A549 (cell line): ENCODE results near the gene CHMP6. TPM values are rescaled to one million over a fixed set of nuclear protein-coding genes. Genes with fewer than 3 reads are reported as not detected.

Experiments used
- ATAC-seq, 2 experiments: fragments of 200-7000 bp in 1 of 2; fragments of >200 bp in 1 of 2; cut with Nextera tagmentation in 1 of 2; cut with Tn5 transposase in 1 of 2; 3 replicates each; pipeline versions ENCODE4 v1.8.0 to v1.9.1; 2018 to 2020; ENCODE audit warnings: mild to moderate bottlenecking in 1 of 2, moderate library complexity in 1 of 2
- CTCF ChIA-PET: fragments of 300-600 bp; sonication (Branson Sonifier 250); formaldehyde crosslinking; extraction: SDS; loops from one replicate; lab custom pipeline; 2021; ENCODE audit warnings: antibody characterized with exemption, inconsistent platforms; lab: Yijun Ruan, JAX
- POLR2A ChIA-PET: fragments of 350-600 bp; formaldehyde crosslinking; extraction: SDS; loops from one replicate; lab custom pipeline; 2021; ENCODE audit warnings: antibody characterized with exemption, inconsistent platforms; lab: Yijun Ruan, JAX
- DNase-seq, 2 experiments: peaks; one replicate each; pipeline versions ENCODE4 v3.0.0 to v3.0.0-alpha.2; 2011 to 2016; ENCODE audit warnings: low read depth in 1 of 2, low spot score in 1 of 2
- FAIRE-seq: peaks from 2 replicates; lab custom pipeline; 2011; peaks lifted over from hg19 to GRCh38; lab: Jason Lieb, UNC
- H3K27ac ChIP-seq, 2 experiments: fragments of >200 bp; sonication (Bioruptor Twin); formaldehyde crosslinking; 3 replicates each; pipeline ENCODE4 v1.5.1; 2016 to 2017
- H3K4me1 ChIP-seq: fragments of >200 bp; sonication (Bioruptor Twin); formaldehyde crosslinking; 3 replicates; pipeline ENCODE4 v1.6.1; 2016
- H3K4me2 ChIP-seq: fragments of >200 bp; sonication (Bioruptor Twin); formaldehyde crosslinking; 3 replicates; pipeline ENCODE4 v1.6.1; 2016
- H3K4me3 ChIP-seq: fragments of >200 bp; sonication (Bioruptor Twin); formaldehyde crosslinking; 3 replicates; pipeline ENCODE4 v1.5.1; 2016
- H3K9me3 ChIP-seq: fragments of >200 bp; sonication (Bioruptor Twin); formaldehyde crosslinking; 3 replicates; pipeline ENCODE4 v1.6.1; 2016
- CBX2 ChIP-seq: fragments of 200-600 bp; sonication (generic); IDR thresholded peaks from 2 replicates; pipeline ENCODE4 v1.6.1; 2016; ENCODE audit warnings: low read depth, mild to moderate bottlenecking, borderline replicate concordance
- CBX8 ChIP-seq: fragments of 200-600 bp; sonication (generic); IDR thresholded peaks from 2 replicates; pipeline ENCODE4 v1.6.1; 2016
- EHF ChIP-seq: fragments of 250-450 bp; sonication (Bioruptor Pico); IDR thresholded peaks from 2 replicates; pipeline ENCODE4 v1.5.0; 2020; ENCODE audit warnings: mild to moderate bottlenecking
- EHMT2 ChIP-seq: fragments of 200-600 bp; sonication (generic); IDR thresholded peaks from 2 replicates; pipeline ENCODE4 v1.6.1; 2016; ENCODE audit warnings: antibody characterized with exemption, low read depth, mild to moderate bottlenecking, moderate library complexity
- HDAC2 ChIP-seq: fragments of 200-600 bp; sonication (generic); IDR thresholded peaks from 2 replicates; pipeline ENCODE4 v1.6.1; 2016
- HEYL ChIP-seq: fragments of 250-450 bp; sonication (Bioruptor Pico); IDR thresholded peaks from 2 replicates; pipeline ENCODE4 v1.8.0; 2021; ENCODE audit warnings: mild to moderate bottlenecking, moderate library complexity
- HOXA7 ChIP-seq: fragments of 250-450 bp; sonication (Bioruptor Pico); IDR thresholded peaks from 2 replicates; pipeline ENCODE4 v1.5.0; 2020; ENCODE audit warnings: mild to moderate bottlenecking, moderate library complexity
- HOXB13 ChIP-seq: fragments of 250-450 bp; sonication (Bioruptor Pico); IDR thresholded peaks from 2 replicates; pipeline ENCODE4 v1.5.0; 2020; ENCODE audit warnings: low read depth, mild to moderate bottlenecking, moderate library complexity
- JUNB ChIP-seq: fragments of >200 bp; sonication (Bioruptor Twin); formaldehyde crosslinking; IDR thresholded peaks from 2 replicates; pipeline ENCODE4 v1.6.1; 2016
- MYC ChIP-seq: IDR thresholded peaks from 2 replicates; pipeline ENCODE4 v1.6.1; 2012; ENCODE audit warnings: mild to moderate bottlenecking, inconsistent platforms, low read length, improper control_type of control experiment, borderline replicate concordance
- NPAS2 ChIP-seq: fragments of 250-450 bp; sonication (Bioruptor Pico); IDR thresholded peaks from 2 replicates; pipeline ENCODE4 v1.8.0; 2022; ENCODE audit warnings: mild to moderate bottlenecking, moderate library complexity, borderline replicate concordance
- PHF8 ChIP-seq: fragments of 200-600 bp; sonication (generic); IDR thresholded peaks from 2 replicates; pipeline ENCODE4 v1.6.1; 2016; ENCODE audit warnings: low read depth, mild to moderate bottlenecking, antibody characterized with exemption, moderate library complexity, borderline replicate concordance
- POLR2A ChIP-seq: IDR thresholded peaks from 2 replicates; pipeline ENCODE4 v1.6.1; 2012; ENCODE audit warnings: mild to moderate bottlenecking, low read length
- RCOR1 ChIP-seq: fragments of 150-350 bp; IDR thresholded peaks from 2 replicates; pipeline ENCODE4 v1.6.1; 2014; ENCODE audit warnings: antibody characterized with exemption, low read length, low read depth
- RFX5 ChIP-seq: fragments of 450-650 bp; IDR thresholded peaks from 2 replicates; pipeline ENCODE4 v1.7.1; 2014; ENCODE audit warnings: antibody characterized with exemption, mild to moderate bottlenecking, moderate library complexity
- SMC3 ChIP-seq: fragments of >200 bp; sonication (Bioruptor Twin); formaldehyde crosslinking; IDR thresholded peaks from 3 replicates; pipeline ENCODE4 v1.6.1; 2018; ENCODE audit warnings: inconsistent platforms
- SREBF2 ChIP-seq: fragments of 450-650 bp; IDR thresholded peaks from 2 replicates; pipeline ENCODE4 v1.6.1; 2014; ENCODE audit warnings: mild to moderate bottlenecking, moderate library complexity
- TFCP2L1 ChIP-seq: fragments of 250-450 bp; sonication (Bioruptor Pico); IDR thresholded peaks from 2 replicates; pipeline ENCODE4 v1.5.0; 2021; ENCODE audit warnings: mild to moderate bottlenecking
- ZC3H11A ChIP-seq: fragments of 450-650 bp; IDR thresholded peaks from 2 replicates; pipeline ENCODE4 v1.6.1; 2014; ENCODE audit warnings: antibody characterized with exemption, mild to moderate bottlenecking
- WGBS: methylation state at CpG from one replicate; pipeline ENCODE4 v1.1.6; 2017; ENCODE audit errors: missing lambda C conversion rate; 5-methylcytosine and 5-hydroxymethylcytosine counted together
- polyA plus RNA-seq, 4 experiments: library from polyadenylated mRNA; depleted of rRNA in 3 of 4; stranded (reverse); fragments of >200 nt; fragmentation: RNase III in 1 of 4; extraction: RNeasy Plus Mini Kit Qiagen cat#74134 plus additional on column Dnase treatment in 1 of 4; gene quantifications; 2 replicates in 3 of 4; 3 replicates in 1 of 4; pipeline ENCODE4 v1.2.3, GENCODE V29; 2011 to 2017
- TF ChIP-seq, protein P1 (sequence below): fragments of >200 bp; sonication (Bioruptor Twin); formaldehyde crosslinking; IDR thresholded peaks from 2 replicates; pipeline ENCODE4 v1.6.1; 2016
- TF ChIP-seq, protein P2 (sequence below): fragments of 200-600 bp; sonication (generic); IDR thresholded peaks from 2 replicates; pipeline ENCODE4 v1.6.1; 2016; ENCODE audit warnings: antibody characterized with exemption, mild to moderate bottlenecking, moderate library complexity

CHMP6 gene
- polyA plus RNA-seq, 2 of the 4 experiments (the other 2 are of a cell fraction): 28.9 to 30.8 TPM

DNA sequence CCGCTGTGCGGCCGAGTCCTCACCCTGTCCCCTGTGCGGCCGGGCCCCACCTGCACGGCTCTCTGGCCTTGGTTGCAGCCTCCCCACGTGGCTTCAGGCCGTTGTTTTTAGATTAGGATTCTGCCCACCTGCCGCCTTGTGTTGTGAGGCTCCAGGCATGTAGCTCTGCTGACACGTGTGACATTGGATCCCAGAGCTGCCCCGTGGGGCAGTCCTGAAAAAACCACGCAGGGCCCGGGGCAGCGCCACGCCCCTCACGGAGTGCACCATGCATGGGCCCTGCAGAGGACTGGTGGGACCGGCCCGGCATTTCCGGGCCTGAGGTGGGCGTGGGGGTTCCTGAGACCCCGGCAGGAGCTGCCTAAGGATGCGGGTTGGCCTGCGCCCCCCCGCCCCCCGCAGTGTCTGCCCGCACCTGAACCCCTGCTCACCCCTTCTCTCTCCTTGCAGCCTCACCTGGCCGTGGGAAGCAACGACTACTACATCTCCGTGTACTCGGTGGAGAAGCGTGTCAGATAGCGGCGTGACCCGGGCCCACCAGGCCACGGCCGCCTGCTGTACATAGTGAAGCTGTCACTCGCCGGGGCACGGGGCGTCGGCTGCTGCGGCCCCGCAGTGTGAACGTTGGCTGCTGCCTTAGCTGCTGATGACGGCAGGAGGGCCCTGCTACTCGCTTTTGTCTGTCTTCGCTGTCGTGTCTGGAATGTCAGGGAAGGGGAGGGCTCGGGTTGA is 27.7 kb upstream of the CHMP6 start (continued):
- TF ChIP-seq CBX2 (no peak), RFX5 (no peak)

DNA sequence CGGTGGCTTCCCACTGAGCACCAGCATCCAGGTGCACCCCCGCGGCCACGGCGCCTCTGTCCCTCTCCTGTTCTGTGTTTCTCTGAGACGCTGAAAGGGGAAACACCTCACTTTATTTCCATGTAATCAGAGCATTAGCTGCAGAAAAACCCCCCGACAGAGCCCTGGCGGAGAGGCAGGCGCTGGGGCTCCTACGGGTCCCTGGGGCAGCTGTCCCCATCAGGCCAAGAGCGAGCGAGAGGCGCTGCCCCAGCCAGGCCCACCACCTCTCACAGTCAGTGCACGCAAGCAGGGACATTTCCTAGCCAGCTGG is 27.1 kb upstream of the CHMP6 start:
- WGBS: 94% methylated on average over 14 of the region's 14 CpGs
- FAIRE-seq (no peak), DNase-seq (no peak)
- no peak overlapping the region for H3K27ac ChIP-seq
- no peak for TF ChIP-seq EHF
- no peak for TF ChIP-seq HOXA7 (CRISPR knock-in tag)
- TF ChIP-seq RCOR1: no peak
- no peak for TF ChIP-seq HOXB13 (CRISPR knock-in tag)
- TF ChIP-seq, all 56 proteins: peak for 0
- ChIA-PET POLR2A (no interaction called here), CTCF (interaction anchor here (0.6 to 1.4 kb wide), 3 partner anchors 17 to 956 kb away, joined by 3 to 8 read pairs (median 4); no protein-coding TSS in a partner anchor)
- Histone ChIP-seq H3K4me2 (no peak overlapping the region), H3K4me1 (no peaks in the 10 kb centered on the region), H3K9me3 (no peaks in the 10 kb centered on the region), H3K4me3 (no peak overlapping the region)
- no peak for ATAC-seq

DNA sequence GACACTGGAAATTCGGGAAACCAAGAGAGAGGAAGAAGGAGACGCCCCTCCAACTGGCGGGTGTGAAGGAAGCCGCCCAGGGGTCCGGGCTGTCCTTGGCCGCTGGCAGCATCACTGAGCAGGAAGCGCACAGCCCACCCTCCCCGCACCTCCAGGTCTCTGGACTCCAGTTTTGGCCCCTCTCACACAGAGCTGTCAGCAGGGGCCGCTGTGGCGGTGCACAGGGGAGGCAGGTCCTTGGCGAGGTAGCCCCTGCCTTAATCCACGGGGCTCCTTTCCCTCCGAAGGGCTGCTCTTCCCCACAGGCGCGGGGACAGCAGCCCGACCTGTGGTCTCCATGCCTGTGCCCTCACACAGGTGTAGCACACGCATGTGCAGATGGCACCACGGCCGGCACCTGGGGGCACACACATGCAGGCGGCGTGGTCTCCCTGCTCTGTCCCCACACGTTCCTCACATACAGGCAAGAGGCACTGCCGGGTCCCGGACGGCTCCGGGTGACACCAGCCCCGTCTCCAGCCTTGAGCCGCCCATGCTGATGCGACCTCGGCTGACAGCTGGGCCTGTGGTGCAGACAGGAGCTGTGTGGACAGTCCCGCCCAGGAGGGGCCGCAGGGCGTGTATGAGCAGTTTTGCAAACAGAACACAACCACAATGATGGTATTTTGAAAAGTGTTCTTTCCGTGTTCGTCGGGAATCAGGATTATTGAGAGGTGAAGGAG is 26.6 kb upstream of the CHMP6 start:
- FAIRE-seq: no peak
- Histone ChIP-seq H3K4me3 (no peak overlapping the region), H3K9me3 (no peaks in the 10 kb centered on the region), H3K27ac (no peak overlapping the region), H3K4me2 (no peak overlapping the region), H3K4me1 (no peaks in the 10 kb centered on the region)
- ATAC-seq: no peak
- 91% methylated on average over 36 of the region's 36 CpGs for WGBS
- POLR2A ChIA-PET: interaction anchor here (1.5 kb wide), 1 partner anchor 510 kb away, joined by 4 read pairs; no protein-coding TSS in a partner anchor
- DNase-seq: no peak
- CTCF ChIA-PET: interaction anchor here (0.9 to 1.8 kb wide), 6 partner anchors 8 to 957 kb away, joined by 3 to 8 read pairs (median 4); no protein-coding TSS in a partner anchor
- no peak for TF ChIP-seq HDAC2
- no peak for TF ChIP-seq TFCP2L1 (CRISPR knock-in tag)
- no peak for TF ChIP-seq SREBF2
- no peak for TF ChIP-seq SMC3
- TF ChIP-seq POLR2A: no peak
- TF ChIP-seq NPAS2 (CRISPR knock-in tag): no peak
- TF ChIP-seq, protein P1, sequence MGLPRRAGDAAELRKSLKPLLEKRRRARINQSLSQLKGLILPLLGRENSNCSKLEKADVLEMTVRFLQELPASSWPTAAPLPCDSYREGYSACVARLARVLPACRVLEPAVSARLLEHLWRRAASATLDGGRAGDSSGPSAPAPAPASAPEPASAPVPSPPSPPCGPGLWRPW: no peak
- no peak for TF ChIP-seq EHMT2
- no peak for TF ChIP-seq JUNB
- TF ChIP-seq, protein P2, sequence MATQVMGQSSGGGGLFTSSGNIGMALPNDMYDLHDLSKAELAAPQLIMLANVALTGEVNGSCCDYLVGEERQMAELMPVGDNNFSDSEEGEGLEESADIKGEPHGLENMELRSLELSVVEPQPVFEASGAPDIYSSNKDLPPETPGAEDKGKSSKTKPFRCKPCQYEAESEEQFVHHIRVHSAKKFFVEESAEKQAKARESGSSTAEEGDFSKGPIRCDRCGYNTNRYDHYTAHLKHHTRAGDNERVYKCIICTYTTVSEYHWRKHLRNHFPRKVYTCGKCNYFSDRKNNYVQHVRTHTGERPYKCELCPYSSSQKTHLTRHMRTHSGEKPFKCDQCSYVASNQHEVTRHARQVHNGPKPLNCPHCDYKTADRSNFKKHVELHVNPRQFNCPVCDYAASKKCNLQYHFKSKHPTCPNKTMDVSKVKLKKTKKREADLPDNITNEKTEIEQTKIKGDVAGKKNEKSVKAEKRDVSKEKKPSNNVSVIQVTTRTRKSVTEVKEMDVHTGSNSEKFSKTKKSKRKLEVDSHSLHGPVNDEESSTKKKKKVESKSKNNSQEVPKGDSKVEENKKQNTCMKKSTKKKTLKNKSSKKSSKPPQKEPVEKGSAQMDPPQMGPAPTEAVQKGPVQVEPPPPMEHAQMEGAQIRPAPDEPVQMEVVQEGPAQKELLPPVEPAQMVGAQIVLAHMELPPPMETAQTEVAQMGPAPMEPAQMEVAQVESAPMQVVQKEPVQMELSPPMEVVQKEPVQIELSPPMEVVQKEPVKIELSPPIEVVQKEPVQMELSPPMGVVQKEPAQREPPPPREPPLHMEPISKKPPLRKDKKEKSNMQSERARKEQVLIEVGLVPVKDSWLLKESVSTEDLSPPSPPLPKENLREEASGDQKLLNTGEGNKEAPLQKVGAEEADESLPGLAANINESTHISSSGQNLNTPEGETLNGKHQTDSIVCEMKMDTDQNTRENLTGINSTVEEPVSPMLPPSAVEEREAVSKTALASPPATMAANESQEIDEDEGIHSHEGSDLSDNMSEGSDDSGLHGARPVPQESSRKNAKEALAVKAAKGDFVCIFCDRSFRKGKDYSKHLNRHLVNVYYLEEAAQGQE: no peak
- no peak for TF ChIP-seq MYC

DNA sequence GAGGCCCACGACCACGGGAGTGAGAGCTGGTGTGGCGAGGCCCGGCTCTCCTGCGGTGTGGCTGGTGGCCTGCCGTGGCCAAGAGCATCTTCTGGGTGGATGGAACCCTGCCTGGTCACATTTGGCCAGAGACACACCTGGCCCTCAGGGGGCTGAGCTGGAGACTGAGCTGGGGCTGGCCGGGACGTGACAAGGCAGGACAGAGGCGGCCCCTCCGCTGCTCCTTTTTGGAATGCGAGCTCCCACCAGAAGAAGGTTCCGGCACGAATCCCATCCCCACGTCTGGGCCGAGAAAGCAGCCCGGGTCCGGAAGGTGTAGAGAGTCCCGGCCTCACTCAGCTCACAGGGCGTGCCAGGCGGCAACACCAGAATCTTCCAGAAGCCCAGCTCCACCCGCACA is 26.0 kb upstream of the CHMP6 start:
- TF ChIP-seq HEYL (CRISPR knock-in tag) (no peak), CBX8 (no peak), PHF8 (no peak), ZC3H11A (no peak)
- TF ChIP-seq, all 56 proteins: peak for 0
- no peak for FAIRE-seq
- H3K4me1 ChIP-seq: no peaks in the 10 kb centered on the region
- 90% methylated on average over 21 of the region's 21 CpGs for WGBS
- H3K27ac ChIP-seq: no peak overlapping the region
- no peak for DNase-seq
- no peak for ATAC-seq
- CTCF ChIA-PET: interaction anchor here (0.6 to 1.8 kb wide), 5 partner anchors 9 to 511 kb away, joined by 3 to 5 read pairs (median 4); no protein-coding TSS in a partner anchor
- no peak overlapping the region for H3K4me3 ChIP-seq
- no peak overlapping the region for H3K4me2 ChIP-seq
- POLR2A ChIA-PET: interaction anchor here (1.5 kb wide), 1 partner anchor 511 kb away, joined by 4 read pairs; no protein-coding TSS in a partner anchor
- H3K9me3 ChIP-seq: no peaks in the 10 kb centered on the region
